GM18909 (cell line): ENCODE measurements around the gene TNFAIP6.
"Not testable (repeated sequence)": the region's sequence is repeated elsewhere in the genome, so short reads cannot be mapped to it uniquely, and the experiment has no call there.

Experiments used
- ATAC-seq: cut with Tn5 transposase; IDR thresholded peaks from one replicate; pipeline ENCODE4 v1.9.1; 2021; ENCODE audit warnings: mild to moderate bottlenecking; ENCODE audit not compliant: unreplicated experiment, poor library complexity

TNFAIP6 gene

GRCh38 chr2:151357359-151357758, at the start of gene TNFAIP6:
Gene TNFAIP6, plus strand, starts transcription at chr2:151357592. Its CDS starts 75 bp downstream, at chr2:151357667.
- ATAC-seq: no peak

GRCh38 chr2:151310313-151310712, 47.1 kb upstream of the TNFAIP6 start:
- ATAC-seq: not testable (repeated sequence)

- not testable (repeated sequence) for ATAC-seq
Observed at GRCh38 chr2:151312440-151312839, 45.0 kb upstream of the TNFAIP6 start.

GRCh38 chr2:151315381-151315903, 42.0 kb upstream of the TNFAIP6 start:
- ATAC-seq: no peak

GRCh38 chr2:151325581-151326095, 31.8 kb upstream of the TNFAIP6 start:
- ATAC-seq: no peak

GRCh38 chr2:151326554-151326953, 30.8 kb upstream of the TNFAIP6 start:
- ATAC-seq: no peak

- no peak for ATAC-seq
Observed at GRCh38 chr2:151329998-151330397, 27.4 kb upstream of the TNFAIP6 start.

GRCh38 chr2:151333083-151333482, 24.3 kb upstream of the TNFAIP6 start:
- ATAC-seq: no peak

- ATAC-seq: no peak
Observed at GRCh38 chr2:151334082-151334815, 23.1 kb upstream of the TNFAIP6 start.

GRCh38 chr2:151336863-151337371, 20.5 kb upstream of the TNFAIP6 start:
- ATAC-seq: no peak

GRCh38 chr2:151337643-151338042, 19.7 kb upstream of the TNFAIP6 start:
- no peak for ATAC-seq

GRCh38 chr2:151338115-151338514, 19.3 kb upstream of the TNFAIP6 start:
- ATAC-seq: no peak

- ATAC-seq: no peak
Observed at GRCh38 chr2:151343073-151343472, 14.3 kb upstream of the TNFAIP6 start.

GRCh38 chr2:151344191-151344590, 13.2 kb upstream of the TNFAIP6 start:
- ATAC-seq: not testable (repeated sequence)

GRCh38 chr2:151344906-151345305, 12.5 kb upstream of the TNFAIP6 start:
- no peak for ATAC-seq

GRCh38 chr2:151347294-151347693, 10.1 kb upstream of the TNFAIP6 start:
- no peak for ATAC-seq

GRCh38 chr2:151347906-151348305, 9.5 kb upstream of the TNFAIP6 start:
- ATAC-seq: no peak

- no peak for ATAC-seq
Observed at GRCh38 chr2:151350579-151351195, 6.7 kb upstream of the TNFAIP6 start.

- ATAC-seq: no peak
Observed at GRCh38 chr2:151353995-151354394, 3.4 kb upstream of the TNFAIP6 start.

- no peak for ATAC-seq
Observed at GRCh38 chr2:151354807-151355206, 2.6 kb upstream of the TNFAIP6 start.
